Activated CD4-positive, CD25-positive, alpha-beta regulatory T cell treated with anti-CD3 and anti-CD28 coated beads, Interleukin-2, amount 50 U/mL, for 24 hours (primary cell): ENCODE data around the gene GRIN1.
A peak's percentile ranks its signal among the peaks of the same experiment; 100 is the strongest.
"Not testable (repeated sequence)": the region's sequence is repeated elsewhere in the genome, so short reads cannot be mapped to it uniquely, and the experiment has no call there.

Source experiments
- ATAC-seq, 2 donors: fragments of 150-1000 bp; cut with Tn5 transposase; one replicate each; pipeline ENCODE4 v1.10.0; 2021; ENCODE audit warnings: mild to moderate bottlenecking in 1 of 2, moderate library complexity in 1 of 2

GRIN1 gene

DNA sequence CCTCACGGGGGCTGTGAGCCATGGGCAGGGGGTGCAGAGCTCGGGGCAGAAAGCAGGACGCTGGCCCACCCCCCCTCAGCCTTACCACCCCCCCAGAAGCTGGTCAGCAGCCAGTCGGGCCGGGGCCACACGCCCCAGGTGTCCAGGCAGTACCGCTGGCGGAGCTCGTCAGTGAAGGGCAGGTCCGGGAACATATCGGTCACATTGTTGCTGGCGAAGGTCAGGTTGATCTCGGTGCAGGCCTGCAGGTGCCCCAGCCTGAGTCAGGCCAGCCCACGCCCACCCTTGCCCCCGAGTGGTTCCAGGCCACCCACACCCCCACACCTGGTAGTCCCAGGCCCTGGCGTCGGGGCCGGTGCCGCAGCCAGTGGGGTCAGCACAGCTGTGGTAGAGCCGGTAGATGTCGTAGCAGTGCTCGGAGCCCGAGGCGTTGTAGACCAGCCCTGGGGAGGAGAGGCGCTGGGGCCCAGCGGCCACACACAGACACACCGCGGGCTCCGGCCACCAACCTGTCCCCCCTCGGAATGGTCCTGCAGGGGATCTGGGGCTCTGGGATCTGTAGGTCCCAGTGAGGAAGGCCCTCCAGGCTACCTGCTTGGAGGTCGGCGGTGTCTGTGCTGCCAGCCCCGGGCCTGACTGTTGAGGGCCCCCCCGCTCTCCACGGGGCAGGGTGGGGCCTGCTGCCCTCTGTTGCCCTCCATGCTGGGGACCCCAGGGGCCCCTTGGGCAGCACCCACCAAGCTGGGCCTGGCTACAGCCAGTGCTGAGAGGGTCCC, 27.0 kb upstream of the GRIN1 start:
- ATAC-seq = no peak

DNA sequence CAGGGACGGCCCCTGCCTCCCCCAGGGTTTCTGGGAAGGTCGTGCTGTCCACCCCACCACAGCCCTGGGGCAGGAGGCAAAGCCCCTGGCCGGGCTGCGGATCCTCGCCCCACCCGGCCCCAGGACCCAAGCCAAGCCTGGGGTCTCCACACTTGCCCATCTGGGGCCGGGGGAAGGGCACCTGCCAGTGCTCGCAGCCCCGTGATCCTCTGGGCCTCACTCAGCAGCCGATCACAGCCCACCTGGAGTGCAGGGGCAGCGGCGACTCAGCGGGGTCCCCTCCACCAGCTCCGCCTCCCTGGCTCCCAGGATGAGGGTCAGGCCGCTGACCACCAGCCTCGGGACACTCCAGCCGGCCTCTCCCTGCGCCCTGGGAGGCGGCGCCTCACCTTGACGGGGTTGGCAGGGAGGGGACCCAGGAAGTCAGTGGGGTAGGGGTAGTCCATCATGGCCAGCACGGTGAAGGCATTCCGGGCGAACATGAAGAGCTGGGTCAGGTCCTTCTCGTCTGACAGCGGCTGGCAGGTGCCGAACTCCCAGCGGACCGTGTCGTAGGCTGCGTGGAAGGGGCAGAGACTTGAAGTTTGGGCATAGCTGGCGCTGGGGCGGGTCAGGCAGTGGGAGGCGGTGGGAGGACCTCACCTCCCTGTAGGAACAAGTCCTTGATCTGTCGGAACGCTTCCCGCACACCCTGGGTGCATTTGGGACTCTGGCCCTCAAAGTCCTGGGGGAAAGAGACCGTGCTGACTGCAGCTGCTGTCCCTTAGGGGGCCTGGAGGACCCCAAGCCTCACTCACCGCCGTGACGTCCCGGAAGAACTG, 26.2 kb upstream of the GRIN1 start:
- ATAC-seq = no peak

DNA sequence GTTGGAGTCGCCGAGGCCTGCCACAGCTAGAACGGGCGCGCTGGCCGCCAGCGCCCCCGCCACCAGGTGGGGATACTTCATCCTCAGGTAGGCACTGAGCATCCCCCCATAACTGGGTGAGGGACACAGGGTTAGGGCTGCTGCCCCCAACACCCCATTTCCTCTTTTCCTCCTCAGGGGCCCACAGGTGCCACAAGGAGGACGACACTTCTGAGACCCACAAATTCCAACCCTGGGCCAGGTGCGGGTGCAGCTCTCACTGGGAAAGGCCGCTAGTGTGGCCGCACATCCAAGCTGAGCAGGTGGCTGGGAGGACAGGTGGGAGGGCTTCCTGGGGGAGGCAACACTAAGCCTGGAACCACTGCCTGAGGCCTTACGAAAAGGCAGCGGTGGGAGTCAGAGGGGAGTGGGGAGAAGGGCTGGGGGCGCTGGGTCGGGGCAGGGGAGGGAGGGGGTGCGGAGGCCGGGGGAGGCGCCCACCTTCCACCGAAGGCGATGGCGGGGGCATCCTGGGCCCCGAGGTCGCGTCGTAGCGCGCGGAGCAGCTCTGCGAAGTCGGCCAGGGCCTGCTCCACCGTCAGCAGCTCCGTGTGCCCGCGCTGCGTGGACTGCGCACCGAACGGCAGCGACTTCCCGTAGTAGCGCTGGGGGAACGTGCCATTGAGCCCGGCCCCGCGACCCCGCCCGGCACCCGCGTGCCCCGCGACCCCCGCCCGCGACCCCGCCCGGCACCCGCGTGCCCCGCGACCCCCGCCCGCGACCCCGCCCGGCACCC, 25.4 kb upstream of the GRIN1 start:
- ATAC-seq = peak; percentile 44 to 48

DNA sequence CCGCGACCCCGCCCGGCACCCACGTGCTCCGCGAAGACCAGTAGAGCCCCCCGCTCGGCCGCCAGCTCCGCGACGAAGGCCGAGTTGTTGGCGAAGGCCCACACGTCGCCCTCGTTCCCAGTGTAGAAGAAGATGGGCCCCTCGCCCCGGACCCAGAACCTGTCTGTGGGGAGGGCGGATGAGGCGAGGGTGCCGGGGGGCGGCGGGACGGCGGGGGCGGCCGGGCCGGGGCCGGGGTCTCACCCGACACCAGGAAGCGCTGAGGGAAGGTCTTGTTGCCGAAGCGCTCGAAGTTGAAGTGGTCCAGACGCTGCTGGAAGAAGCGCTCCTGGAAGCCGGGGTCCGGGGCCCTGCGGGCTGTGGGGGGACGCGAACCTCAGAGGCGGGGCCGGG, 24.7 kb upstream of the GRIN1 start:
- peak; percentile 10 to 19 for ATAC-seq

DNA sequence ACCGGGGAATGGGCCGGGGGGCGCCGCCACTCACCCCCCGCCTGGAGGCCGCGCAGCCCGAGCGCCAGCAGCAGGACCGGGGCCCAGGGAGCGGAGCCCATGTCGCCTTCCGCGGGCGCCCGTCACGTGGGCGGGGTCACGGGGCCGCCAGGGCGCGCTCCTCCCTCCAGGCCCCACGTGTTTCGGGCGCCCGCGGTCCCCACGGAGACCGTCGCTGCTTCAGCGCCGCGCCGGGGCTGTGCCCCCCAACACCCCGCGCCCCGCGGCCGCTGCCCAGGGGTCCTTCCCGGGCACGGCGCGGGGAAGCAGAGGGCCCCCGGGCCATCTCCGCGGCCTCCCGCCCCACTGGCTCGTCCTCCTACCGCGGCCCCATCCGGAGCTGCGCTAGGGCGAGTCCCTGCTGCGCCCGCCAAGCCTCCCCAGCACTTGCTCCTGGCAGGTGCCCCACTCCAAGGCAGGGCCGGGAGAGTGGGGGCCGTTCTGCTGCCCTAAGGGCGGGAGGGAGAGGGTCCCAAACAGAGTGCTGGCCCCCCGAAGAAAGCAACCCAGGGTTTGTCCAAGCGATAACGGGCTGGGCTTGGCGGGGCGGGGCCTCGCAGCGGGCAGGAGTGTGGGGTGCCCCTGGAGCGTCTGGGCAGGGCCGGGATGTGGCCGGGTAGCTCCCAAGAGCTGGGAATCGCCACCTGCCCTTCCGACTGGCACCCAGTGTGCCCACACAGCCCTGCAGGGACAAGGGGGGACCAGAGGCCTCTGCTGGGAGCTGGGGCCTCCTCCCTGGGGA, 24.2 kb upstream of the GRIN1 start, which contains the start of gene DPP7:
DPP7 (minus strand) TSS at position 121 of the 781 bp plus-strand sequence; CDS start at position 101, 20 bp downstream.
- peak; percentile 91 to 92 for ATAC-seq

DNA sequence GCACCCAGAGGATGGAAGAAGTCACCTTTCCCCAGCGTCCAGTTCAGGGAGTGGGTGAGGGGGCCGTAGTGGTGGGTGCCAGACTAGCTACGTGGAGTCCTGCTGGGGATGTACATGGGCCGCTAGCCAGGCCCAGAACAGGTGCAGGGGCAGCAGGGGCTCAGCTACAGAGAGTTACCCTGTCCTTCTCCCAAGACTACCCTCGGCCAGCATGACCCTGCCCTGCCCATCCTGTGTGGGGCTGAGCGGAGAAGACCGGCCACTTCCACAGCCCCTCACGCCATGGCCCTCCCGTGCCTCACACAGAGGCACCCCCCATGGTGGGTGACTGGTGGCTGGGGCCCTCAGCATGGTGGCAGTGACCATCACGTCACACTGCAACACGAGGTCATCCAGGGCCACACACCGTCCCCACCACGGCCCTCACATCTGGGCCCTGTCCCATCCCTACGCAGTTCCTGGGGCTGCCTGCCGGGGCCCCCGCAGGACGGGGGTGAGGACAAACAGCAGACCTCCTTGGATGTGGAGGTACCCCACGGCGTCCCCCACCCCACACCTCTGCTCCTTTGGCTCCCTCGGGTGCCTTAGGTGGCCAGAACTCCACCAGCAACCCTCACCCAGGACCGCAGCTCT, 23.4 kb upstream of the GRIN1 start:
- ATAC-seq = no peak

DNA sequence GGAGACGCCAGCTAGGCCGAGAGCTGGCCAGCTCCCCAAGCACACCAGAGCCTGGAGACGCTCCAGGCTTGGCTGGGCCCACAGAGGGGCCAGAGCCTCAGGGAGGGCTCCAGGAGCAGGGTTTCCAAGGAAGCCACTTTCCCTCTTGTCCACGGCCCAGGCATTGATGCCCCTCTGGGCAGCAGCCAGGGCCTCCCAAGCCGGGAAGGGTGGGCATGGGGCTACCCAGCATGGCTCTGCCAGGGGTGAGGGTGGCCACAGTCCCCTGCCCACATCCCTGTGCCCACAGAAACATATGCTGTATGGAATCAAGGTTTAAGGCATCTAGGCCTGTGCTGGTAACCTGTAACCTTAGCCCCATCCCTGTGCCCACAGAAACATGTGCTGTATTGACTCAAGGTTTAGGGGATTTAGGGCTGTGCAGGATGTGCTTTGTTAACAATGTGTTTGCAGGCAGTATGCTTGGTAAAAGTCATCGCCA, 22.9 kb upstream of the GRIN1 start:
- ATAC-seq = no peak

DNA sequence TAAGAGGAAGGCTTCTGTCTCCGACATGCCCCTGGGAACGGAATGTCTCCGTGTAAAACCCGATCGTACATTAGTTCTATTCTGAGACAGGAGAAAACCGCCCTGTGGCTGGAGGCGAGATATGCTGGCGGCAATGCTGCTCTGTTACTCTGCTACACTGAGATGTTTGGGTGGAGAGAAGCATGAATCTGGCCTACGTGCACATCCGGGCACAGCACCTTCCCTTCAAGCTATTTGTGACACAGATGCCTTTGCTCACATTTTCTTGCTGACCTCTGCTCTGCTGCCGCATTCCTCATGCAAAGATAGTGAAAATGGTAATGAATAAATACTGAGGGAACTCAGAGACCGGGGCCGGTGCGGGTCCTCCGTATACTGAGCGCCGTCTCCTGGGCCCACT, 22.2 kb upstream of the GRIN1 start:
- ATAC-seq = no peak

DNA sequence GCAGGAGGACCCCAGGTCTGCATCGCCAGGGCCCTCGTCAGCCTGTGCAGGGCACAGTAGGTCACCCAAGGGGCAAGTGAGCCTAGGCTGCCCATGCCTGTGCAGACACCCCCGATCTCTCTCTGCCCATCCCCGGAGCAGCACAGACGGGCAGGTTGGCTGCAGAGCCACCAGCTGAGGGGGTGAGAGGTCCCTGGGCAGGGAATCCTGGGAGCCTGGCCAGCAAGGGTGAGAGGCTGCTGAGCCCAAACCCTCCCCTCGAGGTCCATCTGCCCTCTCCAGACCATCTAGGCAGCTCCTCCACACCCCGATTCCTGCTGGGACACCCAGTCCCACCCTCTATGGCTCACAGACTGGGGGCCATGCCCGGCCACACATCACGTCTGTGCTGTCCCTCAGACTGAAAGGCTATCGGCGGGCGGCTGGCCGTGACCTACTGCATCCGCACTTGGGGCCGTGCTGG, 21.7 kb upstream of the GRIN1 start:
- no peak for ATAC-seq

DNA sequence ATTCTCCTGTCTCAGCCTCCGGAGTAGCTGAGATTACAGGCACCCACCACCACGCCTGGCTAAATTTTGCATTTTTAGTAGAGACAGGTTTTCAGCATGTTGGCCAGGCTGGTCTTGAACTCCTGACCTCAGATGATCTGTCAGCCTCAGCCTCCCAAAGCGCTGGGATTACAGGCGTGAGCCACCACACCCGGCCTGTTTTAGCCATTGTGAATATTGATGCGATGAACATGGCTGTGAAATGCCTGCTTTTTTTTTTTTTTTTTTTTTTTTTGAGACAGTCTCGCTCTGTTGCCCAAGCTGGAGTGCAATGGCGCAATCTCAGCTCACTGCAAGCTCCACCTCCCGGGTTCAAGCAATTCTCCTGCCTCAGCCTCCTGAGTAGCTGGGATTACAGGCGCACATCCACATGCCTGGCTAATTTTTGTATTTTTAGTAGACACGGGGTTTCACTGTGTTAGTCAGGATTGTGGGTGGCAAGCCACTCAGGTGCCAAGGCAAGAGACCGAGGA, 20.8 kb upstream of the GRIN1 start:
- not testable (repeated sequence) for ATAC-seq

DNA sequence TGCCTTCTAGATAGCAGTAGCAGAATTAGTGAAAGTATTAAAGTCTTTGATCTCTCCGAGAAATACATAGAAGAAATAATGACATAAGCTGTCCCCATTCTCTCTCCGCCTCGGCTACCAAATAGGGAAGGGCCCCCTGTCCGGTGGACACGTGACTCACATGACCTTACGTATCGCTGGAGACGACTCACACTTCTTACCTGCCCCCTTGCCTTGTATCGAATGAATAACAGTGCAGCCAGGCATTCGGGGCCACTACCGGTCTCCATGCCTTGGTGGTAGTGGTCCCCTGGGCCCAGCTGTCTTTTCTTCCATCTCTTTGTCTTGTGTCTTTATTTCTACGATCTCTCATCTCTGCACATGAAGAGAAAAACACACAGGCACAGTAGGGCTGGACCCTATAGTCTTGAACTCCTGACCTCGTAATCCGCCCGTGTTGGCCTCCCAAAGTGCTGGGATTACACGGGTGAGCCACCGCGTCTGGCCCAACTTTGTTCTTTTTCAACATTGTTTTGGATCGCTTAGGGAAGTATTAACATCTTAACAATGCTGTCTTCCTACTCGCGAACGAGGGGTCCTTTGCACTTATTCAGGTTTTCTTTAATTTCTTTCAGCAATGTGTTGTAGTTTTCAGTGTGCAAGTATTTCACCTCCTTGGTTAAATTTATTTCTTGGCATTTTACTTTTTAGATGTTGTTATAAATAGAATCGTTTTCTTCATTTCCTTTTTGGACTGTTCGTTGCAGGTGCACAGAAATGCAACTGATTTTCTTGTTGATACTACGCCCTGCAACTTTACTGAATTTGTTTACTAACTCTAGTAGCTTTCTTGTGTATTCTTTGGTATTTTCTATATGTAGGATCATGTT, 16.8 kb upstream of the GRIN1 start:
- peak in 1 of 2 donors; percentile 38 for ATAC-seq

DNA sequence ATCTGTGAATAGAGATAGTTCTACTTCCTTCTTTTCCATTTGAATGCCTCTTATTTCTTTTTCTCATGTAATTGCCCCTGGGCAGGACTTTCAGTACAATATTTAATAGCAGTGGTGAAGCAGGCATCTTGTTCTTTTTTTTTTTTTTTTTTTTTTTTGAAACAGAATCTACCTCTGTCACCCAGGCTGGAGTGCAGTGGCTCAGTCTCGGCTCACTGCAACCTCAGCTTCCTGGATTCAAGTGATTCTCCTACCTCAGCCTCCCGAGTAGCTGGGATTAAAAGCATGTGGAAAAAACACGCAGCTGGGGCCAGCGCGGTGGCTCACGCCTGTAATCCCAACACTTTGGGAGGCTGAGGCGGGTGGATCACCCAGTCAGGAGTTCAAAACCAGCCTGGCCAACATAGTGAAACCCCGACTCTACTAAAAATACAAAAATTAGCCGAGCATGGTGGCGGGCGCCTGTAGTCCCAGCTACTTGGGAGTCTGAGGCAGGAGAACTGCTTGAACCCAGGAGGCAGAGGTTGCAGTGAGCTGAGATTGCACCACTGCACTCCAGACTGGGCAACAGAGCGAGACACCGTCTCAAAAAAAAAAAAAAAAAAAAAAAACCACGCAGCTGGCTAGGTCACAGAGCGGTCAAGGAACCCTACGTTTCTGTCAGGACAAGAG, 16.0 kb upstream of the GRIN1 start:
- not testable (repeated sequence) for ATAC-seq

DNA sequence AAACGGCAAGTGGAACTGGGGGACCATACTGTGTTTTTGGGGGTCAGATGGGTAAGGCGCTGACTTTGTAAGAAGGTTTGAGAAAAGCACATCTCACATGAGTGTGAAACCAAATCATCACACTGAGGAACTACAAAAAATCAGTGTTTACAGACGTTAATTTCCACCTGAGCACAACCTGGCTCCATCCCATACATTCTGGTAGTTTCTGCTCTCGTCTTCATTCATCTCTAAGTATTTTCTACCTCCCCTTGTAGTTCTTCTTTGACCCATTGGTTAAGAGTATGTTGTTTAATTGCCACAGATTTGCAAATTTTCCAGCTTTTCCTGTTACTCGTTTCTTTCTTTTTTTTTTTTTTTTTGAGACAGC, 15.5 kb upstream of the GRIN1 start:
- no peak for ATAC-seq

DNA sequence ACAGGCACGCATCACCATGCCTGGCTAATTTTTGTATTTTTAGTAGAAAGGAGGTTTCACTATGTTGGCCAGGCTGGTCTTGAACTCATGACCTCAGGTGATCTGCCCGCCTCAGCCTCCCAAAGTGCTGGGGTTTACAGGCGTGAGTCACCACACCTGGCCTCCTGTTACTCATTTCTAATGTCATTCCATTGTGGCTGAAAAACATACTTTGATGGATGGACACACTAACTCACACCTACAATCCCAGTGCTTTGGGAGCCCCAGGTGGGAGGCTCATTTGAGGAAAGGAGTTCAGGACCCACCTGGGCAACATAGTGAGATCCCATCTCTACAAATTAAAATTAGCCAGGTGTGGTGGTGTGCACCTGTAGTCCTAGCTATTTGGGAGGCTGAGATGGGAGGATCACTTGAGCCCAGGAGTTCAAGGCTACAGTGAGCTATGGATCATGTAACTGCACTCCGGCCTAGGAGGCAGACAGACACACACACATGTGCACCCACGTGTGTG, 14.9 kb upstream of the GRIN1 start:
- ATAC-seq = not testable (repeated sequence)

DNA sequence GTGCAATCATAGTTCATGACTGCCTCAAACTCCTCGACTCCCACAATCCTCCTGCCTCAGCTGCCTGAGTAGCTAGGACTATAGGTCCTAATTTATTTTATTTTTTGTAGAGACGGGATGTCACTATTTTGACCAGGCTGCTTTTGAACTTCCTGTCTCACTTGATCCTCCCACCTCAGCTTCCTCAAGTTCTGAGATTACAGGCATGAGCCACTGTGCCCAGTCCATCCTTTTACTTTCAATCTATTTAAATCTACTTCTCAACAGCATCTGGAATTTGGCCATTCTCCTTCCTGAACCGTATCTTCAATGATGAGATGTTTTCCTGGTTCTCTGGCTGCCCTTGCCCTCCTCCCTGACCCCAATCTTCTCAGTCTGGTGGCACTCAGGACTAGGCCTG, 12.2 kb upstream of the GRIN1 start:
- no peak for ATAC-seq

DNA sequence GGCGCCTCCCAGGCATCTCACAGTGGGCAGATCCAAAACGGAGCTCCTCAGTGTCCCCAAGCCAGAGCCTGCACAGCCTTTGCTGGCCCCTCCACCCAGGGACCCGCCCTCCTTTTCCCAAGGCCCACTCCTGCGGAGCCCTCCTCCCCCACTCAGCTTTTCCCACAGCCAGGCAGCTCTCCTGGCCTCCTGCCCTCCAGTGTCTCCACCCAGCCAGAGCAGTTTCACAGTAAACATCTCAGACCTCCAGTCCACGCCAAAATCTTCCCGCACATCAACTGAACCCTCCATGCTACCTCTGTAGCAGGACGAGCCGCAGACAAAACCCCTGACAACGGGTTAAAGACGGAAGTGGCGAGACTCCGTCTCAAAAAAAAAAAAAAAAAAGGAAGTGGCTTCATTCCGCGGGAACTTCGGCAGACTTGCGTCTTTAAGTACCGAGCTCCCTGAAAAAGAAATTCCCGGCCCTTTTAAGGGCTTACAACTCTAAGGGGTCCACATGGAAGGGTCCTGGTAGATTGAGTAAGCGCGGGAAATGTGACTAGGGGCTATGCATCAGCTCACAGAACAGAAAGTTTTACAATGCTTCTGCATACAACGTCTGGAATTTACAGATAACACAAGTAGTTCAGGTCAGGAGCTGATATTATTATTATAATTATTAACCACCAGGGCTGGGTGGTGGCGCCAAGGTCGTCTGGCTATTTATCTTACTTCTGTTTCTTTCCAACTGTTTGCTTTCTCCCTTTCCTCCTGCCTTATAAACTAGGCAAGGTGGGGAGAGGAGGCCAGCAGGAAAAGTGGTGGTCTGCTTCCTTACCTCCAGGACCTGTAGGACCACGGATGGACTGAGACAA, 11.4 kb upstream of the GRIN1 start:
- ATAC-seq = no peak

DNA sequence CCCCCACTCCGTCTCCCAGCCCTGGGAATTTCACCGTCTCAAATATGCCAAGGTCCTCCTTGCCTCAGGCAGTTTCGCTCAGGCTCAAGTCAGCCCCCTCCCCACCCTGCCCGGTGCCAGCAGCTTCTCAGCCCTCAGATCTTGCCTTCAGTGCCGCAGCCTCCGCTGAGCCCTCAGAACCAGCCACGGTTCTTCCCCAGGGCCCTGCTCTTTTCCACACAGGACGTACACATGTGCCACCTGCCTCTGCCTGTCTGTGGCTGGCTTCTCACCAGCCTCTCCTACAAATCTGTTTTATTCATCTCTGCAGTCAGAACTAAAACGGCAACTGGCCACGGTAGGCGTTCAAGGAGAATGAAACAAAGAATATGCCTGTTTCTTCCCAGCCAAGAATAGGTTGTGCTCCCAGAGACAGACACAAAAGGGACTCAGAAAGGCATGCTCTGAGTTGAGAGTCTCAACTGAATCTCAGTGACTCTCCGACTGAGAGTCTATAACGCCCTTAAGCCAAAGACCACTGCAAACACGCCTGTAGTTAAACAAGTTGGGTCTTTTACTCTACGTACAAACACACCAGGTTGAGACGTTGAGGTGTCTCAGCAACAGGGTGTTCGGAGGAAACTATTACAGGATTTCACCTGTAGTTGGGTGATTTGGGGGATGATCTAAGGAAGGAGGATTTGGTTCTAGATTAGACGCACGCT, 10.6 kb upstream of the GRIN1 start:
- ATAC-seq = no peak
